A549 (cell line): ENCODE measurements around the gene NTRK1. TPM values are rescaled to one million over a fixed set of nuclear protein-coding genes. Genes with fewer than 3 reads are reported as not detected.
A peak's percentile ranks its signal among the peaks of the same experiment; 100 is the strongest.

Source experiments
- ATAC-seq, 2 experiments: fragments of 200-7000 bp in 1 of 2; fragments of >200 bp in 1 of 2; cut with Nextera tagmentation in 1 of 2; cut with Tn5 transposase in 1 of 2; 3 replicates each; pipeline versions ENCODE4 v1.8.0 to v1.9.1; 2018 to 2020; ENCODE audit warnings: mild to moderate bottlenecking in 1 of 2, moderate library complexity in 1 of 2
- CTCF ChIA-PET: fragments of 300-600 bp; sonication (Branson Sonifier 250); formaldehyde crosslinking; extraction: SDS; loops from one replicate; lab custom pipeline; 2021; ENCODE audit warnings: antibody characterized with exemption, inconsistent platforms; lab: Yijun Ruan, JAX
- POLR2A ChIA-PET: fragments of 350-600 bp; formaldehyde crosslinking; extraction: SDS; loops from one replicate; lab custom pipeline; 2021; ENCODE audit warnings: antibody characterized with exemption, inconsistent platforms; lab: Yijun Ruan, JAX
- DNase-seq, 2 experiments: peaks; one replicate each; pipeline versions ENCODE4 v3.0.0 to v3.0.0-alpha.2; 2011 to 2016; ENCODE audit warnings: low read depth in 1 of 2, low spot score in 1 of 2
- FAIRE-seq: peaks from 2 replicates; lab custom pipeline; 2011; peaks lifted over from hg19 to GRCh38; lab: Jason Lieb, UNC
- H3K27ac ChIP-seq, 2 experiments: fragments of >200 bp; sonication (Bioruptor Twin); formaldehyde crosslinking; 3 replicates each; pipeline ENCODE4 v1.5.1; 2016 to 2017
- H3K4me1 ChIP-seq: fragments of >200 bp; sonication (Bioruptor Twin); formaldehyde crosslinking; 3 replicates; pipeline ENCODE4 v1.6.1; 2016
- H3K4me2 ChIP-seq: fragments of >200 bp; sonication (Bioruptor Twin); formaldehyde crosslinking; 3 replicates; pipeline ENCODE4 v1.6.1; 2016
- H3K4me3 ChIP-seq: fragments of >200 bp; sonication (Bioruptor Twin); formaldehyde crosslinking; 3 replicates; pipeline ENCODE4 v1.5.1; 2016
- H3K9me3 ChIP-seq: fragments of >200 bp; sonication (Bioruptor Twin); formaldehyde crosslinking; 3 replicates; pipeline ENCODE4 v1.6.1; 2016
- BCL3 ChIP-seq: fragments of >200 bp; sonication (Bioruptor Twin); formaldehyde crosslinking; IDR thresholded peaks from 3 replicates; pipeline ENCODE4 v1.6.1; 2016
- BHLHE40 ChIP-seq: IDR thresholded peaks from 2 replicates; pipeline ENCODE4 v1.6.1; 2012; ENCODE audit warnings: low read depth, low read length, inconsistent platforms
- CBX2 ChIP-seq: fragments of 200-600 bp; sonication (generic); IDR thresholded peaks from 2 replicates; pipeline ENCODE4 v1.6.1; 2016; ENCODE audit warnings: low read depth, mild to moderate bottlenecking, borderline replicate concordance
- CBX8 ChIP-seq: fragments of 200-600 bp; sonication (generic); IDR thresholded peaks from 2 replicates; pipeline ENCODE4 v1.6.1; 2016
- CEBPB ChIP-seq, 2 experiments: fragments of >200 bp in 1 of 2; sonication (Bioruptor Twin) in 1 of 2; formaldehyde crosslinking in 1 of 2; IDR thresholded peaks; 2 replicates each; pipeline ENCODE4 v1.6.1; 2012 to 2016
- EHF ChIP-seq: fragments of 250-450 bp; sonication (Bioruptor Pico); IDR thresholded peaks from 2 replicates; pipeline ENCODE4 v1.5.0; 2020; ENCODE audit warnings: mild to moderate bottlenecking
- FOXS1 ChIP-seq: fragments of 250-450 bp; sonication (Bioruptor Pico); IDR thresholded peaks from 2 replicates; pipeline ENCODE4 v1.5.0; 2020; ENCODE audit warnings: mild to moderate bottlenecking, moderate library complexity
- GATA3 ChIP-seq: IDR thresholded peaks from 2 replicates; pipeline ENCODE4 v1.6.1; 2012; ENCODE audit warnings: borderline replicate concordance
- HES2 ChIP-seq: fragments of >200 bp; sonication (Bioruptor Twin); formaldehyde crosslinking; IDR thresholded peaks from 2 replicates; pipeline ENCODE4 v1.6.1; 2016
- HMGXB4 ChIP-seq: fragments of 250-450 bp; sonication (Bioruptor Pico); IDR thresholded peaks from 2 replicates; pipeline ENCODE4 v1.5.0; 2021; ENCODE audit warnings: mild to moderate bottlenecking, moderate library complexity, borderline replicate concordance
- HOXA7 ChIP-seq: fragments of 250-450 bp; sonication (Bioruptor Pico); IDR thresholded peaks from 2 replicates; pipeline ENCODE4 v1.5.0; 2020; ENCODE audit warnings: mild to moderate bottlenecking, moderate library complexity
- KDM1A ChIP-seq: fragments of 200-600 bp; sonication (generic); IDR thresholded peaks from 2 replicates; pipeline ENCODE4 v1.6.1; 2016; ENCODE audit warnings: low read depth, mild to moderate bottlenecking
- KDM5A ChIP-seq: fragments of 200-600 bp; sonication (generic); IDR thresholded peaks from 2 replicates; pipeline ENCODE4 v1.6.1; 2016; ENCODE audit warnings: antibody characterized with exemption, mild to moderate bottlenecking
- MAFK ChIP-seq: fragments of 450-650 bp; IDR thresholded peaks from 2 replicates; pipeline ENCODE4 v1.6.1; 2014; ENCODE audit not compliant: partially characterized antibody
- MAZ ChIP-seq: fragments of 150-350 bp; IDR thresholded peaks from 2 replicates; pipeline ENCODE4 v1.6.1; 2014; ENCODE audit warnings: antibody characterized with exemption, low read depth, low read length, borderline replicate concordance
- NPAS2 ChIP-seq: fragments of 250-450 bp; sonication (Bioruptor Pico); IDR thresholded peaks from 2 replicates; pipeline ENCODE4 v1.8.0; 2022; ENCODE audit warnings: mild to moderate bottlenecking, moderate library complexity, borderline replicate concordance
- NR3C1 ChIP-seq: fragments of >200 bp; sonication (Bioruptor Twin); formaldehyde crosslinking; IDR thresholded peaks from 3 replicates; pipeline ENCODE4 v1.6.1; 2017
- PBX3 ChIP-seq: IDR thresholded peaks from 2 replicates; pipeline ENCODE4 v1.6.1; 2012
- POLR2A ChIP-seq: IDR thresholded peaks from 2 replicates; pipeline ENCODE4 v1.6.1; 2012; ENCODE audit warnings: mild to moderate bottlenecking, low read length
- RAD21 ChIP-seq, 2 experiments: fragments of >200 bp in 1 of 2; sonication (Bioruptor Twin) in 1 of 2; formaldehyde crosslinking in 1 of 2; IDR thresholded peaks in 1 of 2; conservative IDR thresholded peaks in 1 of 2; 2 replicates in 1 of 2; 3 replicates in 1 of 2; pipeline ENCODE4 v1.6.1; 2012 to 2018; ENCODE audit warnings: inconsistent platforms in 1 of 2
- RCOR1 ChIP-seq: fragments of 150-350 bp; IDR thresholded peaks from 2 replicates; pipeline ENCODE4 v1.6.1; 2014; ENCODE audit warnings: antibody characterized with exemption, low read length, low read depth
- REST ChIP-seq: fragments of 200-600 bp; sonication (generic); IDR thresholded peaks from 2 replicates; pipeline ENCODE4 v1.6.1; 2016; ENCODE audit warnings: antibody characterized with exemption, mild to moderate bottlenecking, moderate library complexity
- SREBF2 ChIP-seq: fragments of 450-650 bp; IDR thresholded peaks from 2 replicates; pipeline ENCODE4 v1.6.1; 2014; ENCODE audit warnings: mild to moderate bottlenecking, moderate library complexity
- TP53 ChIP-seq: fragments of 250-450 bp; sonication (Bioruptor Pico); IDR thresholded peaks from 2 replicates; pipeline ENCODE4 v1.5.0; 2021; ENCODE audit warnings: mild to moderate bottlenecking, moderate library complexity
- ZC3H11A ChIP-seq: fragments of 450-650 bp; IDR thresholded peaks from 2 replicates; pipeline ENCODE4 v1.6.1; 2014; ENCODE audit warnings: antibody characterized with exemption, mild to moderate bottlenecking
- ZFP36 ChIP-seq: fragments of 450-650 bp; IDR thresholded peaks from 2 replicates; pipeline ENCODE4 v1.6.1; 2014; ENCODE audit warnings: borderline replicate concordance; ENCODE audit not compliant: partially characterized antibody
- ZSCAN20 ChIP-seq: fragments of 250-450 bp; sonication (Bioruptor Pico); IDR thresholded peaks from 2 replicates; pipeline ENCODE4 v1.8.0; 2022; ENCODE audit warnings: mild to moderate bottlenecking, moderate library complexity
- WGBS: methylation state at CpG from one replicate; pipeline ENCODE4 v1.1.6; 2017; ENCODE audit errors: missing lambda C conversion rate; 5-methylcytosine and 5-hydroxymethylcytosine counted together
- polyA plus RNA-seq, 4 experiments: library from polyadenylated mRNA; depleted of rRNA in 3 of 4; stranded (reverse); fragments of >200 nt; fragmentation: RNase III in 1 of 4; extraction: RNeasy Plus Mini Kit Qiagen cat#74134 plus additional on column Dnase treatment in 1 of 4; gene quantifications; 2 replicates in 3 of 4; 3 replicates in 1 of 4; pipeline ENCODE4 v1.2.3, GENCODE V29; 2011 to 2017

NTRK1 gene
- polyA plus RNA-seq, 2 of the 4 experiments (the other 2 are of a cell fraction): 0.05 to 0.18 TPM

- H3K4me3 ChIP-seq: no peak overlapping the region
- FAIRE-seq (no peak), ATAC-seq (no peak), DNase-seq (no peak)
- H3K4me1 ChIP-seq: peaks cover 6% of the 10 kb centered on the region; the same call in 1 of the 3 replicates
- ChIA-PET CTCF (interaction anchor here (1.1 to 20.9 kb wide), 5 partner anchors 21 to 238 kb away, joined by 3 to 480 read pairs (median 5); partner anchors contain the start of gene PEAR1), POLR2A (no interaction called here)
- TF ChIP-seq HMGXB4 (CRISPR knock-in tag) (no peak), TP53 (CRISPR knock-in tag) (no peak), ZFP36 (no peak), BHLHE40 (no peak), GATA3 (no peak), KDM1A (no peak), PBX3 (no peak), FOXS1 (CRISPR knock-in tag) (no peak), MAFK (no peak), CBX8 (no peak), NPAS2 (CRISPR knock-in tag) (no peak)
- 76% methylated on average over 9 of the region's 9 CpGs for WGBS
- H3K27ac ChIP-seq: no peak overlapping the region
- no peaks in the 10 kb centered on the region for H3K9me3 ChIP-seq
- no peak overlapping the region for H3K4me2 ChIP-seq
Measured at GRCh38 chr1:156865258-156865657, 4.6 kb downstream of the NTRK1 start.

GRCh38 chr1:156865865-156866248 is 5.2 kb downstream of the NTRK1 start:
- DNase-seq: no peak
- no peak for FAIRE-seq
- ATAC-seq: no peak
- POLR2A ChIA-PET: no interaction called here
- TF ChIP-seq RAD21 (conservative IDR thresholded peaks at IDR 0.05 in 1 of 2, IDR thresholded peaks at IDR 0.05 in 1 of 2) (no peak), REST (no peak), ZFP36 (peak; percentile 77)
- CTCF ChIA-PET: interaction anchor here (1.1 to 20.9 kb wide), 6 partner anchors 21 to 239 kb away, joined by 3 to 480 read pairs (median 4); partner anchors contain the start of gene PEAR1
- H3K4me1 ChIP-seq: peaks cover 10% of the 10 kb centered on the region
- no peak overlapping the region for H3K4me3 ChIP-seq
- H3K9me3 ChIP-seq: no peaks in the 10 kb centered on the region
- WGBS: 57% methylated on average over 4 of the region's 4 CpGs
- H3K27ac ChIP-seq: no peak overlapping the region
- no peak overlapping the region for H3K4me2 ChIP-seq

GRCh38 chr1:156866249-156866909 is 5.7 kb downstream of the NTRK1 start:
- CTCF ChIA-PET: interaction anchor here (1.1 to 20.9 kb wide), 6 partner anchors 20 to 239 kb away, joined by 3 to 480 read pairs (median 6); partner anchors contain the start of gene PEAR1
- no peaks in the 10 kb centered on the region for H3K9me3 ChIP-seq
- DNase-seq (no peak), FAIRE-seq (no peak), ATAC-seq (no peak)
- no peak overlapping the region for H3K4me2 ChIP-seq
- no peak overlapping the region for H3K4me3 ChIP-seq
- H3K4me1 ChIP-seq: peaks cover 13% of the 10 kb centered on the region
- H3K27ac ChIP-seq: no peak overlapping the region
- TF ChIP-seq HOXA7 (CRISPR knock-in tag) (no peak), MAZ (no peak), KDM5A (no peak), MAFK (no peak), NR3C1 (no peak), RCOR1 (no peak), ZSCAN20 (no peak), TP53 (CRISPR knock-in tag) (no peak), ZC3H11A (no peak), NPAS2 (CRISPR knock-in tag) (no peak), EHF (no peak), HES2 (no peak), BCL3 (no peak), CEBPB (IDR thresholded peaks at IDR 0.05) (no peak), POLR2A (no peak), SREBF2 (no peak), CBX2 (no peak)
- POLR2A ChIA-PET: no interaction called here
- 61% methylated on average over 12 of the region's 12 CpGs for WGBS
